Left cardiac atrium (tissue), 4 donors: ENCODE data around the gene TRIM46. TPM values are rescaled to one million over a fixed set of nuclear protein-coding genes. Genes with fewer than 3 reads are reported as not detected.

Experiments used
- ATAC-seq, 2 donors: fragments of 200-7000 bp; cut with Tn5 transposase; one replicate each; pipeline ENCODE4 v1.9.1; 2020; ENCODE audit warnings: mild to moderate bottlenecking in 2 of 2, moderate library complexity in 2 of 2
- DNase-seq: peaks from one replicate; pipeline ENCODE4 v3.0.0-alpha.2; 2020
- intact Hi-C, 2 donors: fragments of 100-400 bp; cut with DNase I; formaldehyde crosslinking; loops; one replicate each; pipeline versions ENCODE4 v1.14.1 to v1.15.1; 2022 to 2023
- total RNA-seq, 2 donors: library from RNA; stranded (reverse); fragmentation: NEBNext Ultra II Directional; extraction: Animal tissue kit (Norgen Biotek cat#: 25700); gene quantifications; one replicate each; pipeline ENCODE4 v1.2.1, GENCODE V29; 2021
- donor health status: DM: no; HTN: yes; CAD: no.
- donor health status: DM: no; HTN: yes; CAD: no; lungs with severe emphysema.
- donor health status: DM: yes; HTN: yes; CAD: no.
- donor health status: Dilated cardiomyopathy.

TRIM46 gene
- total RNA-seq, 2 donors from 2014 or later = 0.15 to 0.21 TPM

- DNase-seq = no peak
- no peak for ATAC-seq
- intact Hi-C loops = no loop called here
Observed at GRCh38 chr1:155168456-155169210, 5.0 kb upstream of the TRIM46 start.

DNA sequence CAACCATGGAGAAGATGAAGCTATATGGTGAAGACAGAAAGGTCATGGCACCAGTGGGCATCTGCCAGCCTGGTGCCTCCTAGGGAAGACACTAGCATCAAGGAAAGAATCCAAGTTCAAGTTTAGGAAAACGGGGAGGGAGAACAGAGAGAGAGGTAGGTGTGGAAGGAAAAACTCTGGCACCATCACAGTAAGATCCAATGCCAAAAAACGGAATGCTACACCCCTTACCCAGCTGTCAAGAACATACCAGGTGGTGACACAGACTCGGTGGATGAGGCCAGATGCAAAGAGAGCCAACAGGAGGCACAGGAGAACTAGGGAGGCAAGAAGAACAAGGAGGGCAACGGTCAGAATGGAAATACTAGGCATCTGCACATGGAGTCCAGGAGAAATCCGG lies 4.1 kb upstream of the TRIM46 start:
- intact Hi-C loops = no loop called here
- ATAC-seq (no peak), DNase-seq (no peak)

- no peak for ATAC-seq
- DNase-seq = no peak
- intact Hi-C loops = no loop called here
Observed at GRCh38 chr1:155170101-155170785, 3.4 kb upstream of the TRIM46 start.

- no peak for DNase-seq
Observed at GRCh38 chr1:155170806-155171205, 2.8 kb upstream of the TRIM46 start.

DNA sequence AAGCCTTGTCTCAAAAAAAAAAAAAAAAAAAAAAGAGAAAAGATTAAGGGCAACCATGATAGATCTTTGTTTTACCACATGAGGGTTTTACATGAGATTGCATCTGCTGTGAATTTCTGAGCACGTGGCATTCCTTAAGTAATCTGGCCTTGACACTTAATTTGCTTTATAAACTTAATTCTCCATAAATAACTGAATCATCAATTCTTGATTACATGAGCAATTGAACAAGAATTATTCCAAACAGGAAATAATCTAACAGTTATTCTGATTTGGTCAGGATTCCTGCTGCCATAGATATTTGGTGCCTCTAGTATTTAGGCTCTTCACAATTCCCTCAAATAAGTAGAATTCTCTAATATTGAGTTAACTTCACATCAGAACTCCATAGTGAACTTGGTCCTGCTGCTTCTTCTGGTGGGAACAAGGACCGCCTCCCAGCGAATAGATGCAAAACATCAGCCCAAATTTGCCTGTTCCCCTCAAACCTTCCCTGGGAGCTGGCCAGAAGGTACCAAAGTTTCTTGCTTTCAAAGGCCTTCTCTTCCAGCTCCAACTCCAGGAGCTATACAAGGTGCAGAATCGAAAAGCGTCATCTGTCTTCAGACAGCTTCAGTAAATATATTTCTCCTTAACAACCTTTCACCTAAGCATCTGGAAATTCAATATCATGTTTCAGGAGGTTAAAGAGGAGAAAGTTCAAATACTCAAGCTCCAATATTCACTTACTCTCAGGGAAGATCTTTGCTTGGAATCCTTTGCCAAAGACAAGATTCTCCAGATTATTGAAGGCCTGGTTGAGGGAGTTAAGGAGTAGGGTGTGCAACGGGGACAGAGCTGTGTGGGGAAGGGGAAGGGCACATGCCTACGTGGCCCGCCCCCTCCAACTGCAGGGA lies 1.6 kb upstream of the TRIM46 start:
- ATAC-seq = peak in 1 of 2 donors; percentile 30
- intact Hi-C loops = no loop called here
- no peak for DNase-seq

More at GRCh38 chr1:155170806-155171205, 2.8 kb upstream of the TRIM46 start:
- intact Hi-C loops = no loop called here
- no peak for ATAC-seq

DNA sequence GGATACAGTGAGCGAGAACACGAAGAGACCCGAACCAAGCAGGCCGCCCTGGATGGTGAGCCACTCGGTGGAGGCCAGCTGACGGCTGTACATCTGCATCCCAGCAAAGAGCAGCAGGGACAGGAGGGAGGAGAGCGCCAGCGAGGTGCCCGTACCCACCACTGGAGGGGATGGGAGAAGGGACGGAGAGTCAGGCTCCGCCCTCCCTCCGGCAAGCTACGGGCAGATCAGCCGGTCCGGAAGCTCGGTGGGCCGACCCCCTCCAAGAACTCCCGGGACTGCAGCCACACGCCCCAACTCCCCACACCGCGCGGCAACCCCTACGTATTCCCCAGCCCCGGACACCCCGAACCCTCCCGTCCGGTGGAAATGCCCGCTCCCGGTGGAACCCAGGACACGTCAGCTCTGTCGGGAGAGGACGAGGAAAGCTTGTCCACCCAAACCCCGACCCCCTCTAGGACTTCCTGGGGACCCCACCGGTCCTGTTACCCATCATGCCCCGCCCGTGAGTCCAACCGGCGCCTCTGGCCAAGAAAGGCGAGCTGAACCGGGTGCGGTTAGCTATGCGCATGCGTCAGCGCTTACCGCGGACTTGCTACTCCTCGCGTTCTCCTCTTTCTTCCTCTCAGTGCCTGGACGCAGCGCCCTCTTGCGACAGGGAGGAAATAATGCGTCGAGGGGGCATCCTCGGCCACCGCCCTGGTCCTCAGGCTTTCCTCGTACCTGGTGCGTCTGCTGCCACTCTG lies 744 bp upstream of the TRIM46 start, which contains the start of gene KRTCAP2:
KRTCAP2 (minus strand) TSS at position 573 of the 746 bp plus-strand sequence; CDS start at position 493, 80 bp downstream.
- DNase-seq (peak; percentile 97), ATAC-seq (peak; percentile 87 to 93)
- intact Hi-C loops = no loop called here

DNA sequence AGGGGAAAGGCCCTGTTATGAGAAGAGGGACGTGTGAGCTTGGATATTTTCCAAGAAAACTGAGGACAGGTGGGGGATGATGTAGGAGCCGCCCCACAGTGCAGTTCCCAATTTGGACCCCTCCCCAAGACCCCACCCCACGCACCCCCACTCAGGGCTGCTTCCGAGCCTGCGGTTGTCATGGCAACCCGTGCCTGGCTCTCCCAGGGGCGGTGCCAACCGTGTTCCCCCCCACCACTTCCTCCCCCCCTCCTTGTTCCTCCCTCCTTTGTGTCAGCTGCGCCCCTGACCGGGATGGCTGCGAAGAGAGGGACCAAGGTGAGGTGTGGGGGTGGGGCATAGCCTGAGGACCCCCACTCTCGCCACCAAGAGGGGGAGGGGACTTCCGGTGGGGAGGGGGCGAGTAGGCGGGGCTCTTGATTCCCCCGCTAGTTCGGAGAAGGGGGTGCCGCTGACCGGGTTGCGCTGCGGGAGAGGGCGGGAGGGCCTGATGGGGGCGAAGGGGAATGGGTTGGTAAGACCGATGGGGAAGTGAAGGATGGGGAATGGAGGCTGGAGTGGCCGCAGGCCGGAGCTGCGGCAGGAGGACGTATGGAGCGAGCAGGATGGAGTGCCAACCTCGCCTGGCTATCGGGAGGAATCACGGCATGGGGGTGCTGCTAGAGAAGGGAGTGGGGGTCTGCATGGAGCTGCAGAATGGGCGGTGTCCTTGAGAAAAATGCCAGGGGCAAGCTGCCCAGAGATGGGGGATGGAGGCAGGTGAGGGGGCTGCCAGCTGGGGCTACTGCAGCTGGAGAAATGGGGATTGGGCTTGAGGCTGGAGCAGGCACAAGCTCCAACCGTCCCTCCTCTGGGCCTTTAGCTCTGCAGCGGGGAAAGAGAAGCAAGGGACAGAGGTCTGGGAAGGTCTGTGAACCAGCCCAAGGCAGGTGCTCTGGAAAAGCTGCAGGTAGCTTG lies 953 bp downstream of the TRIM46 start:
- intact Hi-C loops = no loop called here
- DNase-seq (peak; percentile 55), ATAC-seq (no peak)

- intact Hi-C loops = no loop called here
- no peak for ATAC-seq
- no peak for DNase-seq
Observed at GRCh38 chr1:155175281-155175926, 1.8 kb downstream of the TRIM46 start.

DNA sequence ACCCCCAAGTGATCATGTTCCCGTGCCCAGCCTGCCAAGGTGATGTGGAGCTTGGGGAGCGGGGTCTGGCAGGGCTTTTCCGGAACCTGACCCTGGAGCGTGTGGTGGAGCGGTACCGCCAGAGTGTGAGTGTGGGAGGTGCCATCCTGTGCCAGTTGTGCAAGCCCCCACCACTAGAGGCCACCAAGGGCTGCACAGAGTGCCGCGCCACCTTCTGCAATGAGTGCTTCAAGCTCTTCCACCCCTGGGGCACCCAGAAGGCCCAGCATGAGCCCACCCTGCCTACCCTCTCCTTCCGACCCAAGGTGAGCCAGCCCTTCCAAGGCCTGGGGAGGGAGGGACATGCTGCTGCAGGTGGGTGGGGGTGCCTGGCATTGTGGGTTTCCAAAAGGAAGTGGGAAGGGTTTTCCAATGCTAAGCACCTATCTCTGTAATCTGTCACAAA lies 2.3 kb downstream of the TRIM46 start:
- DNase-seq = no peak
- intact Hi-C loops = no loop called here

DNA sequence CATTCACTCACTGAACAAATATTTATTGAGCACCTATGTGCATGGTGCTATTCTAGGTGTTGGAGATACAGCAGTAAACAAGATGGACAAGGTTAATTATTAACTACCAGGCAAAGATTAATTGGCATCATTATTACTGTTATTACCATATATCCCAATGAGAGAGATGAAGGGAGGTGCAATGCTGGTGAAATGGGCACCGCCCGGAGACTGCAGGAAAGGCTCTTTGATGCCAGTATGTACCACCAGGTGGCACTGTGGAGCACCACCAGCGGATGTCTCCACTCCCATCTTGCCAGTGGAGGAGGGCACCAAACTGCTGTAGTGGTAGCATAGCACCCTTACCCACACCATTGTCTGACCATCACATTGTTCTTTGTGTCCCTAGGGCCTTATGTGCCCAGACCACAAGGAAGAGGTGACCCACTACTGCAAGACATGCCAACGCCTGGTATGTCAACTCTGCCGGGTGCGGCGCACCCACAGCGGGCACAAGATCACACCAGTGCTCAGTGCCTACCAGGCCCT lies 3.0 kb downstream of the TRIM46 start:
- ATAC-seq (peak; percentile 41 to 47), DNase-seq (peak; percentile 89)
- intact Hi-C loops = no loop called here

More for the DNA sequence above, 2.3 kb downstream of the TRIM46 start:
- no peak for ATAC-seq

DNA sequence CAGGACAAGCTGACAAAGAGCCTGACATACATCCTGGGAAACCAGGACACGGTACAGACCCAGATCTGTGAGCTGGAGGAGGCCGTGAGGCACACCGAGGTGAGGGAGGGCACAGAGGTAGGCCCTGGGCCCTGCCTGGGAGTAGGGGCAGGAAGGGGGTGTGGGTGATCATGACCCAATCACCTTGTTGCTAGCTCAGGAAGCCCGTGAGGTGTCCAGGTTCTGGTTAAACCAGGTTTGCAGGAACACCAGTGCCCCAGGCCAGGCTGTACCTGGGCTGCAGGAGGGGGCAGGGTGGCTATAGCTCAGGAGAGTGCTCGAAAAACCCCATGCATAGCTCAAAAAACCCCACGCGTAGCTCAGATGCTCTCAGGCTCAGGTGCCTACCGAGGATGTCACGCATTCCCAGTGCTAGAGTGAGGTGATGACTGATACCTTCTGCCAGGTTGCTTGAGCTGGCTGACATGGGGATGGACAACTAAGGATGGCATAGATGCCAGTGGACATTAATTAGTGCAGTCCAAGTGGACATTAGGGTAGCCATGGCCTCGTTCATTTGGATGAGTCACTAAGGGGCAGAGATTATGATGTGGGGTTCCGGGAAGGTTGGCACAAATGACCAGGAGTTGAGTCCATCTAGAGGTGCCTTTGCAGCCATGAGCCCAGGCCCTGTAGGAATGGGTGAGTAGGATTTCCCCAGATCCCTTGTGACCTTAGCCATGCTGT lies 3.7 kb downstream of the TRIM46 start:
- ATAC-seq = no peak
- DNase-seq = no peak
- intact Hi-C loops = no loop called here

GRCh38 chr1:155177918-155178281 lies 4.3 kb downstream of the TRIM46 start:
- DNase-seq (no peak), ATAC-seq (no peak)
- intact Hi-C loops = no loop called here

DNA sequence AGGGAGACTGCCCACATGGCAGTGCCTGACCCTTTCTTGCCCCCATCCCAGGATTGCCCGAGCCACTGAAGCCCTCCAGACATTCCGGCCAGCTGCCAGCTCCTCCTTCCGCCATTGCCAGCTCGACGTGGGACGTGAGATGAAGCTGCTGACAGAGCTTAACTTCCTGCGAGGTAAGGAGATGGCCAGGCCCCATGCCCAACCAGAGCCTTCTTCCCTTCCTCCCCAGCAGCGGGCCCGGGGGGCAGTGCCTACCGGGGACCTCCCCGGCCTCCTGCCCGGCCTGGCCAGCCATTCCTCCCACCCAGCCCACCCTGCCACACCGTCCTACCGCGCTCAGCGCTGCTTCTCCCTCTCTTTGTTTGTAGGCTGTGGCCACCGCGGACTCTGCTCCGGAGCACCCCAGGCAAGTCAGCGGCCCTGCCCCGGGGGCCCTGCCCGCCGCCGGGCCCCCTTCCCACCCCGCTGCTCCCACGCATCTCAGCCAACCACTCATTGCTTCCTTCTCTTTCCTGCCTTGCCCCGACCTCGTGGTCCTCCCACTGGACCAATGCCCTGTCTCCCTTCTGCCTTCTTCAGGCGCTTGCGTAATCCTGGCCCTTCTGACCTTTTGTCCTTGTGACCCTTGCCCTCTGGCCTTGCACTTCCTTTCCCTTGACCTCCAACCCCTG lies 4.9 kb downstream of the TRIM46 start:
- ATAC-seq (no peak), DNase-seq (no peak)
- intact Hi-C loops = no loop called here

- DNase-seq (no peak), ATAC-seq (no peak)
- intact Hi-C loops = no loop called here
Observed at GRCh38 chr1:155179112-155180031, 5.7 kb downstream of the TRIM46 start.
